ENCODE measurements around the gene TRAF7. TPM values are rescaled to one million over a fixed set of nuclear protein-coding genes. Genes with fewer than 3 reads are reported as not detected.

Gene TRAF7
- total and polyA plus RNA-seq, 2 donors (not counting 1 experiment from before 2014, with no cell fraction given), result 46.1 to 50.9 TPM

DNA sequence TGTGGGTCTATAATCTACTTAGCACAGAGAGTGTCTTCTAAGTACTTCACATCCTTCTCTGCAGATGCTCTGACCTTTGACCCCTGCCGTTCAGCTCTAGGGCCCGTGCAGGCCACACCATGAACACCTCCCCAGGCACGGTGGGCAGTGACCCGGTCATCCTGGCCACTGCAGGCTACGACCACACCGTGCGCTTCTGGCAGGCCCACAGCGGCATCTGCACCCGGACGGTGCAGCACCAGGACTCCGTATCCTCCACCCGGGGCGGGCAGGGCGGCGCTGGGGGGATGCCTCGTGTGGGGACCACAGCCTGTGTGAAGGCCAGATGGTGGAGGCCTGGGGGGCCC lies 50.4 kb downstream of the TRAF7 start:
- no peaks in the 10 kb centered on the region for H3K9me3 ChIP-seq (ENCODE audit: control extremely low read depth in 1 of 3, control insufficient read depth in 2 of 3, insufficient read depth in 1 of 3, low read length in 2 of 3)
- ATAC-seq (ENCODE audit: low read depth), result no peak
- no peak for TF ChIP-seq EZH2 (IDR thresholded peaks at IDR 0.05; ENCODE audit: borderline replicate concordance, insufficient read depth, low read depth, low read length, poor library complexity, severe bottlenecking)
- TF ChIP-seq CTCF (IDR thresholded peaks at IDR 0.05), result no peak
- WGBS (ENCODE audit: insufficient coverage), result 34% methylated on average over 15 of the region's 16 CpGs
- peak overlapping the region; percentile 88 for H3K9ac ChIP-seq (ENCODE audit: low read length)
- Mint-ChIP-seq H3K9me3 (ENCODE audit: insufficient read depth) (no peaks in the 10 kb centered on the region), H3K27me3 (no peaks in the 10 kb centered on the region), H3K4me1 (peaks cover 21% of the 10 kb centered on the region), H3K27ac (peak overlapping the region; percentile 94), H3K4me3 (peak overlapping the region; percentile 87)
- peak overlapping the region; percentile 97 for H3K4me2 ChIP-seq (replicated peaks; ENCODE audit: low read depth, low read length, poor library complexity, severe bottlenecking)
- H3K4me3 ChIP-seq (ENCODE audit: control extremely low read depth in 1 of 5, extremely low read depth in 1 of 5, insufficient read depth in 1 of 5, low read depth in 2 of 5, low read length in 4 of 5), result peak overlapping the region; percentile 73 to 94 (median 76)
- no peak for DNase-seq
- POLR2A ChIA-PET, result interaction anchor here (0.6 to 2.2 kb wide), 5 partner anchors 51 to 1793 kb away, joined by 3 to 16 read pairs (median 6); partner anchors contain the start of genes FLYWCH2, RNPS1 and TRAF7
- H3K4me1 ChIP-seq (ENCODE audit: control insufficient read depth in 2 of 2, insufficient read depth in 2 of 2, low read length in 2 of 2), result peaks cover 12 to 22% of the 10 kb centered on the region in 2 donors
- intact Hi-C loops (cut with micrococcal nuclease), result loop anchor here (1.0 to 2.0 kb wide), 6 partner anchors 9 to 307 kb away; partner anchors contain the start of genes ATP6V0C, E4F1, ECI1 and RNPS1
- H3K27ac ChIP-seq (ENCODE audit: low read length in 2 of 2), result peak overlapping the region; percentile 66 to 89
- H2AFZ ChIP-seq (ENCODE audit: insufficient read depth, low read depth, low read length, poor library complexity, severe bottlenecking), result peak overlapping the region; percentile 95
- CTCF ChIA-PET, result interaction anchor here (1.1 to 3.4 kb wide), 4 partner anchors 10 to 51 kb away, joined by 3 to 20 read pairs (median 3); partner anchors contain the start of gene TRAF7
- H3K79me2 ChIP-seq (ENCODE audit: control insufficient read depth, insufficient read depth, low read length), result peaks cover 22% of the 10 kb centered on the region
- peaks cover 0 to 32% of the 10 kb centered on the region in 2 experiments for H3K36me3 ChIP-seq (replicated peaks in 1 of 2; ENCODE audit: control extremely low read depth in 1 of 2, control insufficient read depth in 1 of 2, extremely low read depth in 1 of 2, insufficient read depth in 2 of 2, low read length in 1 of 2)
- no peaks in the 10 kb centered on the region for H3K27me3 ChIP-seq (replicated peaks in 1 of 4; ENCODE audit: control extremely low read depth in 1 of 4, control insufficient read depth in 3 of 4, insufficient read depth in 4 of 4, low read length in 3 of 4)
- H4K20me1 ChIP-seq (ENCODE audit: control insufficient read depth, insufficient read depth, low read length, poor library complexity, severe bottlenecking), result no peaks in the 10 kb centered on the region

DNA sequence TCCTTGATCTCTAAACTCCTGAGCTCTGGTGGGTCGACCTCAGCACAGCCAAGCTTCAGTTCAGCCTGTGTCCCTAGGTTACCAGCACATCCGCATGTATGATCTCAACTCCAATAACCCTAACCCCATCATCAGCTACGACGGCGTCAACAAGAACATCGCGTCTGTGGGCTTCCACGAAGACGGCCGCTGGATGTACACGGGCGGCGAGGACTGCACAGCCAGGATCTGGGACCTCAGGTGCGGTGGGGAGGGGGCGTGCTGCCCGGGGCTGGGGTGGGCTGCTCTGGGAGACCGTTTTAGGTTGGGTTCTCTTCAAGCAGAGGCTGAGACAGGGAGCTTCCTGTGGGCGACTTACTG lies 50.8 kb downstream of the TRAF7 start:
- Mint-ChIP-seq H3K27ac (peak overlapping the region; percentile 94), H3K9me3 (ENCODE audit: insufficient read depth) (no peaks in the 10 kb centered on the region), H3K4me3 (peak overlapping the region; percentile 87), H3K4me1 (peaks cover 21% of the 10 kb centered on the region), H3K27me3 (no peaks in the 10 kb centered on the region)
- intact Hi-C loops (cut with micrococcal nuclease), result no loop called here
- Histone ChIP-seq H3K9ac (ENCODE audit: low read length) (peak overlapping the region; percentile 88), H3K4me1 (ENCODE audit: control insufficient read depth in 2 of 2, insufficient read depth in 2 of 2, low read length in 2 of 2) (peaks cover 12 to 22% of the 10 kb centered on the region in 2 donors), H4K20me1 (ENCODE audit: control insufficient read depth, insufficient read depth, low read length, poor library complexity, severe bottlenecking) (no peaks in the 10 kb centered on the region), H3K27me3 (replicated peaks in 1 of 4; ENCODE audit: control extremely low read depth in 1 of 4, control insufficient read depth in 3 of 4, insufficient read depth in 4 of 4, low read length in 3 of 4) (no peaks in the 10 kb centered on the region), H3K79me2 (ENCODE audit: control insufficient read depth, insufficient read depth, low read length) (peaks cover 22% of the 10 kb centered on the region), H3K4me2 (replicated peaks; ENCODE audit: low read depth, low read length, poor library complexity, severe bottlenecking) (peak overlapping the region; percentile 97), H3K4me3 (ENCODE audit: control extremely low read depth in 1 of 5, extremely low read depth in 1 of 5, insufficient read depth in 1 of 5, low read depth in 2 of 5, low read length in 4 of 5) (peak overlapping the region in 3 of 5 experiments; percentile 73 to 94 (median 80)), H3K9me3 (ENCODE audit: control extremely low read depth in 1 of 3, control insufficient read depth in 2 of 3, insufficient read depth in 1 of 3, low read length in 2 of 3) (no peaks in the 10 kb centered on the region), H2AFZ (ENCODE audit: insufficient read depth, low read depth, low read length, poor library complexity, severe bottlenecking) (peak overlapping the region; percentile 95), H3K27ac (ENCODE audit: low read length in 2 of 2) (peak overlapping the region in 1 of 2 donors; percentile 89), H3K36me3 (replicated peaks in 1 of 2; ENCODE audit: control extremely low read depth in 1 of 2, control insufficient read depth in 1 of 2, extremely low read depth in 1 of 2, insufficient read depth in 2 of 2, low read length in 1 of 2) (peaks cover 0 to 32% of the 10 kb centered on the region in 2 experiments)
- 88% methylated on average over 17 of the region's 18 CpGs for WGBS (ENCODE audit: insufficient coverage)
- ChIA-PET POLR2A (interaction anchor here (0.9 to 2.2 kb wide), 2 partner anchors 8 to 51 kb away, joined by 4 to 16 read pairs; partner anchors contain the start of genes PGP and TRAF7), CTCF (interaction anchor here (1.1 to 3.4 kb wide), 4 partner anchors 9 to 46 kb away, joined by 3 to 20 read pairs (median 4); no protein-coding TSS in a partner anchor)
- DNase-seq (no peak), ATAC-seq (ENCODE audit: low read depth) (no peak)
- TF ChIP-seq EZH2 (IDR thresholded peaks at IDR 0.05; ENCODE audit: borderline replicate concordance, insufficient read depth, low read depth, low read length, poor library complexity, severe bottlenecking) (no peak), CTCF (IDR thresholded peaks at IDR 0.05) (no peak)
